ENCODE data around the gene SORCS1.

SORCS1 gene

GRCh38 chr10:106816318-106817085 lies 348.0 kb downstream of the SORCS1 start:
- DNase-seq (ENCODE audit: low spot score) = no peak

- no peak for DNase-seq (ENCODE audit: low spot score)
Measured at GRCh38 chr10:106815427-106816043, 349.0 kb downstream of the SORCS1 start.

- DNase-seq (ENCODE audit: low spot score) = no peak
Measured at GRCh38 chr10:106804992-106805582, 359.4 kb downstream of the SORCS1 start.

GRCh38 chr10:106802949-106803348 lies 361.6 kb downstream of the SORCS1 start:
- DNase-seq (ENCODE audit: low spot score) = no peak

GRCh38 chr10:106799776-106800175 lies 364.7 kb downstream of the SORCS1 start:
- no peak for DNase-seq (ENCODE audit: low spot score)

GRCh38 chr10:106795619-106796018 lies 368.9 kb downstream of the SORCS1 start:
- DNase-seq (ENCODE audit: low spot score) = no peak

- DNase-seq (ENCODE audit: low spot score) = no peak
Measured at GRCh38 chr10:106793617-106794016, 370.9 kb downstream of the SORCS1 start.

GRCh38 chr10:106789623-106790022 lies 374.9 kb downstream of the SORCS1 start:
- no peak for DNase-seq (ENCODE audit: low spot score)

GRCh38 chr10:106788982-106789381 lies 375.5 kb downstream of the SORCS1 start:
- DNase-seq (ENCODE audit: low spot score) = no peak

- no peak for DNase-seq (ENCODE audit: low spot score)
Measured at GRCh38 chr10:106785528-106785927, 379.0 kb downstream of the SORCS1 start.

- no peak for DNase-seq (ENCODE audit: low spot score)
Measured at GRCh38 chr10:106780632-106781031, 383.9 kb downstream of the SORCS1 start.

GRCh38 chr10:106777841-106778240 lies 386.7 kb downstream of the SORCS1 start:
- DNase-seq (ENCODE audit: low spot score) = no peak

GRCh38 chr10:106775127-106775526 lies 389.4 kb downstream of the SORCS1 start:
- no peak for DNase-seq (ENCODE audit: low spot score)

GRCh38 chr10:106772957-106773356 lies 391.5 kb downstream of the SORCS1 start:
- DNase-seq (ENCODE audit: low spot score) = no peak

GRCh38 chr10:106771154-106771553 lies 393.4 kb downstream of the SORCS1 start:
- no peak for DNase-seq (ENCODE audit: low spot score)

- no peak for DNase-seq (ENCODE audit: low spot score)
Measured at GRCh38 chr10:106768204-106768603, 396.3 kb downstream of the SORCS1 start.

GRCh38 chr10:106765928-106766327 lies 398.6 kb downstream of the SORCS1 start:
- no peak for DNase-seq (ENCODE audit: low spot score)

GRCh38 chr10:106765241-106765754 lies 399.2 kb downstream of the SORCS1 start:
- no peak for DNase-seq (ENCODE audit: low spot score)

- no peak for DNase-seq (ENCODE audit: low spot score)
Measured at GRCh38 chr10:106764360-106764759, 400.1 kb downstream of the SORCS1 start.

GRCh38 chr10:106761906-106762305 lies 402.6 kb downstream of the SORCS1 start:
- DNase-seq (ENCODE audit: low spot score) = no peak

- DNase-seq (ENCODE audit: low spot score) = no peak
Measured at GRCh38 chr10:106757521-106757920, 407.0 kb downstream of the SORCS1 start.

- DNase-seq (ENCODE audit: low spot score) = no peak
Measured at GRCh38 chr10:106751091-106751490, 413.4 kb downstream of the SORCS1 start.

- no peak for DNase-seq (ENCODE audit: low spot score)
Measured at GRCh38 chr10:106746868-106747267, 417.6 kb downstream of the SORCS1 start.

Measured in kidney tubule cell (primary cell).